Suppressor macrophage treated with lipopolysaccharide for 4 hours (primary cell): ENCODE data around the gene ABAT.
"Not testable (repeated sequence)": the region's sequence is repeated elsewhere in the genome, so short reads cannot be mapped to it uniquely, and the experiment has no call there.

ENCODE experiments used
- DNase-seq: peaks from one replicate; pipeline ENCODE4 v3.0.0-alpha.2; 2020

Gene ABAT

GRCh38 chr16:8795091-8795490, 120.7 kb downstream of the ABAT start:
- no peak for DNase-seq

- DNase-seq: no peak
Measured at GRCh38 chr16:8795818-8796217, 121.4 kb downstream of the ABAT start.

DNA sequence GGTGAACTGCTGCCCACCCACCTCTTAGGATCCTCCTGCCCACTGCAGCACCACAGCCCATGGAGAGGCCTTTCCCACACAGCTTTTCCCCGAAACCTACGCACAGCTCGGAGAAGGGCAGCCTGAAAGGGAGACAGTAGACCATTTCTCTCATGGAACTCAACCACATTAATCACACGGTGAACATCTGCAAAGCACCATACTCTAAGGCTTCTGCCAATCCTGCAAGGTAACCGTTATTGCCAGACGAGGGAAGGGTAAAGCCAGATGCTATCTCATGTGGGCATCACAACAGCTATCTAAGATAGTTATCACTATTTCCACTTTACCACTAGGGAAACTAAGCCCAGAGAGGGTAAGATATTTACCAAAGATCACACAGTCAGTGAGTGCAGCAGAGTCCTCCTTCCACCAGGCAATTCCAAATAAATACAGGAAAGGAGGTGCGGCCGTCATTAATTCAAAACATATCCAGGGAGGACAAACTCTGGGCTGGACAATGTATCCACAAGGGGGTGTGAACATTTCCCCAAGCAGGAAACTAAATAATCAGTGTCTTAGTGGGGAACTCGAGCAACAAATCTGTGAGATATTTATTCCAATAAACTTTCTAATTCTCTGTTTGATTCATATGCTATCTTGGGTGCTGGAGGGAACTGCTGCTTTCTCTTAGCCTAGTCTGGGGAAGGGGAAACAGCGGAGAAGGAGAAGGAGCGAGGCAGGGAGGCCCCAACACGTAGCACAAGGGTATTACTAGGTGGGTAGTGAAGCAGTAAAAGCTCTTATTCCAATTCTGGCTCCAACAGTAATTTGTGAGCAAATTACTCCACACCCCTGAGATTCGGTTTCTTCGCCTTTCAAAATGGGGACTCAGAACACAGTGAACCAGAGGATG, 122.3 kb downstream of the ABAT start:
- DNase-seq: peak; percentile 2

DNA sequence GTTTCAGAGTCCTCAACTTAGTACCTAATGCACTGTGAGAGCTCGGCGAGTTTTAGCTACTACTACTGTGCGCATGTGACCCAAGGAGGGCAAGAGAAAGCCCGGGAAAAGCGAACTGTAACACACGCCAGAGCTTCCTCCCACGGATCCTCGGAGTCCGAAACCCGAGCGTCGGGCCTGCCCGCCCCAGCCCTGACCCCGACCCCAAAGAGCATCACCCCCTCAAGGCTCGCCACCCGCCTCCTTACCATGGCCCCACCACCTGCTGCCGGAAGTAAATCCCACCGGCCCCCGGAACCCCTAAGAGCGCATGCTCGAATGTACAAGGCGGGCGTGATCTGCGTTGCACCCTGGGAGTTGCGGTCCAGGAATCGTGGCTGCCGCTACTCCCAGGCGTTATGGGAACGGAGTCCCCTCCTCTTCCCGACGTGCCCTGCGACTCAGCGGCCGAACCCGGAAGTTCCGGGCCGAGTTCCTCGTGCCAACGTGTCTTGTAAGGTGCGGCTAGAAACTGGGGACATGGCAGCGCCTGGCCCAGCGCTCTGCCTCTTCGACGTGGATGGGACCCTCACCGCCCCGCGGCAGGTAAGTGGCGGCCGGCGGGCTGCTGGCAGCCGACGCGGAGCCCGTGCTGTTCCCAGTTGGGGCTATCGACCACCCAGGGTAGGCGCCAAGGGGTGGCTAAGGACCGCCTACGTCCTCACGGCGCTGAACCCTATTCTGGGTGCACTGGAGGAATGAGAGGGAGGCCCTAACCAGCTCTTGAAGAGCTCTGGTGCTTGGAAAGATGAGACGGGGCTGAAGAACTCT, 123.2 kb downstream of the ABAT start, which contains the start of the genes PMM2 and TMEM186:
Gene PMM2 (plus strand): TSS at position 476 of the 810 bp plus-strand sequence. CDS start 44 bp downstream, at position 520.
Gene TMEM186 (minus strand): TSS at position 276 of the 810 bp plus-strand sequence. CDS start 25 bp downstream, at position 251.
- peak; percentile 98 for DNase-seq

DNA sequence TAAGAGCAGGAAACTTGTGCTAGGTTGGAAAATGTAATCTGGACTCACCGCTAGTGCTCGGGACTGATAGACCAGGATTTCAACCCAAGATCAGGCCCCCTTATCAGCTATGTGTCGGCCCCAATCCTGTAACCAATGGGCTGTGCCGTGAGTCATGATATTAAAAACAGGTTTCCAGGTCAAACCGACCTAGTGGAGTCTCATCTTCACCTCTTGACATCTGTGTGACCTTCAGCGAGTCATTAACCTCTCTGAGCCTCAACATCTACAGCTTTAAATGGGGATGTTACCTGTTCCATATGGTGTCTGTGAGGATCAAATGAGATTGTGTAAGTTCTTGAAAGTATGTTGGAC, 123.7 kb downstream of the ABAT start:
- no peak for DNase-seq

- peak; percentile 6 for DNase-seq
Measured at GRCh38 chr16:8798535-8799157, 124.2 kb downstream of the ABAT start.

GRCh38 chr16:8801701-8802100, 127.3 kb downstream of the ABAT start:
- DNase-seq: no peak

- DNase-seq: not testable (repeated sequence)
Measured at GRCh38 chr16:8803733-8804132, 129.3 kb downstream of the ABAT start.

DNA sequence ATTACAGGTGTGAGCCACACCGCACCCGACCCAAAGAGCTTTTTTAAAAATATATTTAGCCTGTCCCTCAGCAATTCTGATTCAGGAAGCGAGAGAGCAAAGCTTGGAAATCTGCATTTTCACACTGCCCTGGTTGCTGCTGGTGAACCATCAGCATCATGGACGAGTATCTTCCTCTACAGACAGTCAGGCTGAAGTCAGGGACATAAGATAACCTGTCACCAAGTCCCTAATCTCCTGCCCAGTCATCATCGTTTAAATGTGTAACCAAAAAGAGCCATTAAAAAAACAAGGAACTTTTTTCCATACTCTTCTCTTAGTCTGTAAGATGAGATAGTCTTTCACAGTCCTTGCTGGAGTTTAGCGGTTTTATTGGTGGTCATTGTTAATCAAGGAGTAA, 129.9 kb downstream of the ABAT start:
- DNase-seq: no peak

DNA sequence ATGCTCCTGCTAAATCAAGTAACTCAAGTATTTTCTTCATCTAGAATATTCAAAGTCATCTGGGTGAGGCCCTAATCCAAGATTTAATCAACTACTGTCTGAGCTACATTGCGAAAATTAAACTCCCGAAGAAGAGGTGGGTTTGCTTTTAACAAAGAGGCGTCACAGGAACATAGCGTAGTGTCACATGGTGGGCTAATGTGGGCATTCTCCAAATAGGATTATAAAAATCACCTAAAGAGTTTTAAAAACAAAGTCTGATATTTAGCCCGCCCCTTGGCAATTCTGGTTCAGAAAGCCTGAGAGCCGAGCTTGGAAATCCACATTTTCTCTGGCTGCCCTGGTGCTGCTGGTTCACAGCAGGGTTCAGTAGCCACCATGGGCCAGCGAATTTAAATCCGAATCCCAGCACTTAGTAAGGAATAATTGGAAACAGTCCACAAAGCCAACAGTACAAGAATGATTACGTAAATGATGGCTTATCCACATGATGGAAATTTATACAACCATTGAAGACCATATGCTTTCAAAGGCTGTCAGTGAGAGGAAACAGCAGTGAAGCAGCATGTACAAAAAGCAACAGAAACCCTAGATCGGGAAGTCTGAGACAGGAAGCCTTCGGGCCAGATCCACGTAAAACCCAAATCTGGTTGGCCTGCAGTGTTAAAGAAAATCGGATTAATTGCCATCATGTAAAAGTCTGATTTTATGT, 132.0 kb downstream of the ABAT start:
- DNase-seq: no peak

GRCh38 chr16:8807189-8807588, 132.8 kb downstream of the ABAT start:
- DNase-seq: no peak

DNA sequence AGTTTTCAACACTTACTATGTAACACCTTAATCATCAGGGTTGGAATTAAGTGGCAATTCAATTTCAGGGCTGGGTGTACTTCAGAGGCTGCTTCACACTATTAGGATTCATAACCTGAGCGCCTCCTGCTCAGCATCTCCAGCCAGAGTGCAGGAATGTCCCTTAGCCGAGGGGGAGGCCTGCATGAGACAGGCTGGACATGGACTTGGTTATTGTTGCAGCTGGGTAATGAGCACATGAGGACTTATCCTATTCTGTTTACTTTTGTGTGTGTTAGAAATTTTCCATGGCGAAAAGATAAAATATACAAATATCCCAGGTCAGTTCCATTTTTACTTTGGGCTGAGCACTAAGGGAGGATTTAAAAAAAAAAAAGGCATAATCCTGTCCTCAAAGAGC, 133.6 kb downstream of the ABAT start:
- no peak for DNase-seq

GRCh38 chr16:8808613-8809353, 134.4 kb downstream of the ABAT start:
- DNase-seq: no peak

GRCh38 chr16:8812162-8812843, 137.9 kb downstream of the ABAT start:
- no peak for DNase-seq

- DNase-seq: no peak
Measured at GRCh38 chr16:8814095-8814806, 139.8 kb downstream of the ABAT start.

DNA sequence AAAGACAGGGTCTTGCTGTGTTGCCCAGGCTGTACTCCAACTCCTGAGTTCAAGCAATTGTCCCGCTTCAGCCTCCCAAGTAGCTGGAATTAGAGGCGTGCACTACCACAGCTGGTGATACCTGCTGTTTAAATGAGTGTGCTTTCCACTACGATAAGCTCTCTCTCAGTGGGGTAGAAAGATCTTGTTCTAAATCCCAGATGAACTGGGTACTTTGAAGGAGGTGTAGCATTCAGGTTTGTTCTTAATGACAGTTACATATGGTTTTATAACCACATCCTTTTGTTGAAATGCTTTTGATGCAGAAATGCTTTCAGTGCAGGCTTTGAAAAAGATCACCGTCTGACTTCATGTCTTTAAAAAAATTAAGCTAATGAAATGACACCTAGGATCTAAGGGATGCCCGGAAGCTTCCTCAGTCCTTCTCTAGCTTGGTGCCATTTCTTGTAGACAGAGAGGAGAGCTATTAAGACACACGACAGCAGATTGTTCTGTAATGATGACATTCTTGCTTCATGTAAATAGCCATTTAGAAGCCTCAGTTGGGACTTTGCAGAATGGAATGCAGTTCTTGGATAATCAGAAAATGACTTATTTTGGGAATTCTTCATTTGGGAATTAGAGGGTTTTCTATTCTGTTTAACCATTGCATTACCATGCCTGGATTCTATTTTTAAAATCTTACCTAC, 142.7 kb downstream of the ABAT start:
- DNase-seq: no peak

- DNase-seq: no peak
Measured at GRCh38 chr16:8818504-8819270, 144.3 kb downstream of the ABAT start.

- no peak for DNase-seq
Measured at GRCh38 chr16:8819411-8820034, 145.1 kb downstream of the ABAT start.

DNA sequence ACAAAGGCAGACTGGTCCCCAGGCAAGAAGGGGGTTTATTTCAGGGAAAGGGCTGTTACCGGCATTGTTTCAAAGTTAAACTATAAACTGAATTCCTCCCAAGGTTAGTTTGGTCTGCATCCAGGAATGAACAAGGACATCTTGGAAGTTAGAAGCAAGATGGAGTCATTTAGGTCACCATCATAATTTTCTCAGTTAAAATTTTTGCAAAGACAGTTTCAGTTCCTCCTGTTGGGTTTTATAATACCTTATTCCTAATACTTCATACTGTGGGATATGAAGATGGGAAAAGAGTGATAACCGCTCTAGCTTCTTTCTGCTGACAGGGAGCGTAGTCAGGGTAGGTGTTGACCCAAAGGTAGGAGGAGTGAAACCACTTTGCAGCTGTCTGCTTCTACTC, 148.0 kb downstream of the ABAT start:
- no peak for DNase-seq
